HG03354 (cell line): ENCODE data around the gene TEX101.

Experiments used
- ATAC-seq: cut with Tn5 transposase; IDR thresholded peaks from one replicate; pipeline ENCODE4 v1.9.1; 2021; ENCODE audit warnings: mild to moderate bottlenecking; ENCODE audit not compliant: unreplicated experiment, poor library complexity, severe bottlenecking

The TEX101 gene

GRCh38 chr19:43467730-43468129 lies 53.0 kb downstream of the TEX101 start:
- no peak for ATAC-seq
